ENCODE data around the gene TEX26. TPM values are rescaled to one million over a fixed set of nuclear protein-coding genes. Genes with fewer than 3 reads are reported as not detected.

TEX26 gene
- total and polyA plus RNA-seq, 2 of the 4 experiments (the other 2 are of a cell fraction), result not detected

DNA sequence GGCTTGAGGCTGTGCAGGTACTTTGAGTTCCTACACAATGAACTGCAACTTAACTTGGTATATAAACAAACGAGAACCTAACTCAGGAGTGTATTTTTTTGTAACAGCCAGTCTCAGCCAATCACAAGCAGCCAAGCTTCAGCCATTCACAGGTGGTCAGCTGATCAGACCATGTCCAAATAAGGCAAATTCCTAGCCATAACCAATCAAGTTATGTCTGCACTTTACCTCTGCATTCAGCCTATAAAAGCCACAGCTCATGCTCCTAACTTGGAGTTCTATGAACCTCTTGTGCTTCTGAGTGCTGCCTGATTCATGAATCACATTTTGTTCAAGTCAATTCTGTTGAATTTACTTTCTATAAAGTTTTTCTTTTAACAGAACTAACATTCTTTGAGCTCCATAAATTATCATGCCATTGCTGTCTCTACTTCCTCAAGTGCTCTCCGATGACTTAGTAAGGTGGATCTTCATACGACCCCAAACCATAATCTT is 43.2 kb upstream of the TEX26 start:
- intact Hi-C loops (cut with micrococcal nuclease), result loop anchor here (10.0 kb wide), 1 partner anchor 246 kb away; no protein-coding TSS in a partner anchor
- POLR2A ChIA-PET (ENCODE audit: unreplicated experiment), result no interaction called here
- Histone ChIP-seq H4K91ac (ENCODE audit: insufficient read depth, low read depth, low read length) (no peak overlapping the region), H3K4me3 (ENCODE audit: insufficient read depth, low read depth, low read length) (no peak overlapping the region), H3K9me1 (ENCODE audit: insufficient read depth, low read length) (no peaks in the 10 kb centered on the region), H3K56ac (ENCODE audit: extremely low read depth, insufficient read depth, low read length) (no peak overlapping the region), H4K5ac (ENCODE audit: low read depth, low read length) (no peak overlapping the region), H4K20me1 (ENCODE audit: insufficient read depth, low read length) (no peaks in the 10 kb centered on the region), H2AK9ac (replicated peaks; ENCODE audit: low read depth, low read length, poor library complexity) (no peak overlapping the region), H3K36me3 (ENCODE audit: control insufficient read depth, insufficient read depth, low read length) (no peaks in the 10 kb centered on the region), H4K8ac (ENCODE audit: low read depth in 2 of 2, low read length in 2 of 2) (no peak overlapping the region), H3K79me1 (ENCODE audit: low read depth in 1 of 2, low read length in 2 of 2) (no peaks in the 10 kb centered on the region), H3K27me3 (ENCODE audit: control insufficient read depth, insufficient read depth, low read length) (no peaks in the 10 kb centered on the region), H2BK15ac (ENCODE audit: low read depth, low read length) (no peak overlapping the region), H3K9ac (ENCODE audit: low read depth, low read length) (no peak overlapping the region), H3K18ac (ENCODE audit: low read depth, low read length) (no peak overlapping the region), H2AK5ac (ENCODE audit: low read depth, low read length) (0 out of 2 replicates have a peak overlapping the region, but pooled peaks have one; percentile 7), H2AFZ (replicated peaks; ENCODE audit: low read length, poor library complexity) (no peak overlapping the region), H3K4me1 (ENCODE audit: control insufficient read depth, insufficient read depth, low read length) (peaks cover 3% of the 10 kb centered on the region; the same call in 1 of the 2 replicates), H3K4me2 (ENCODE audit: low read depth, low read length) (no peak overlapping the region), H3K27ac (ENCODE audit: insufficient read depth, low read length) (no peak overlapping the region), H2BK120ac (ENCODE audit: low read depth, low read length) (no peak overlapping the region), H2BK20ac (ENCODE audit: low read depth, low read length) (no peak overlapping the region), H2BK5ac (ENCODE audit: low read depth, low read length, poor library complexity, severe bottlenecking) (no peak overlapping the region), H3K23ac (ENCODE audit: low read depth, low read length) (no peak overlapping the region), H3K14ac (replicated peaks; ENCODE audit: low read depth, low read length) (no peak overlapping the region), H3K9me3 (ENCODE audit: control insufficient read depth, insufficient read depth, low read length) (peaks cover 2% of the 10 kb centered on the region; the same call in 1 of the 2 replicates), H3K4ac (ENCODE audit: low read depth, low read length) (no peak overlapping the region)
- ATAC-seq (ENCODE audit: low read depth) (no peak), DNase-seq (no peak)
- WGBS, 2 experiments (ENCODE audit: extremely low coverage in 2 of 2, insufficient read length in 1 of 2), result no CpG with 5 or more reads among the region's 3 CpGs
- no TSS peak for BruUV-seq (replicated peaks)
- in situ Hi-C loops (cut with MboI; ENCODE audit: low sequenced_read_pairs), result no loop called here
- no peak for TF ChIP-seq RFX5 (IDR thresholded peaks at IDR 0.05; ENCODE audit: low read depth, low read length)
- TF ChIP-seq, protein P1, sequence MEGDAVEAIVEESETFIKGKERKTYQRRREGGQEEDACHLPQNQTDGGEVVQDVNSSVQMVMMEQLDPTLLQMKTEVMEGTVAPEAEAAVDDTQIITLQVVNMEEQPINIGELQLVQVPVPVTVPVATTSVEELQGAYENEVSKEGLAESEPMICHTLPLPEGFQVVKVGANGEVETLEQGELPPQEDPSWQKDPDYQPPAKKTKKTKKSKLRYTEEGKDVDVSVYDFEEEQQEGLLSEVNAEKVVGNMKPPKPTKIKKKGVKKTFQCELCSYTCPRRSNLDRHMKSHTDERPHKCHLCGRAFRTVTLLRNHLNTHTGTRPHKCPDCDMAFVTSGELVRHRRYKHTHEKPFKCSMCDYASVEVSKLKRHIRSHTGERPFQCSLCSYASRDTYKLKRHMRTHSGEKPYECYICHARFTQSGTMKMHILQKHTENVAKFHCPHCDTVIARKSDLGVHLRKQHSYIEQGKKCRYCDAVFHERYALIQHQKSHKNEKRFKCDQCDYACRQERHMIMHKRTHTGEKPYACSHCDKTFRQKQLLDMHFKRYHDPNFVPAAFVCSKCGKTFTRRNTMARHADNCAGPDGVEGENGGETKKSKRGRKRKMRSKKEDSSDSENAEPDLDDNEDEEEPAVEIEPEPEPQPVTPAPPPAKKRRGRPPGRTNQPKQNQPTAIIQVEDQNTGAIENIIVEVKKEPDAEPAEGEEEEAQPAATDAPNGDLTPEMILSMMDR (conservative IDR thresholded peaks at IDR 0.05; ENCODE audit: low read depth, low read length), result no peak
- no peak for TF ChIP-seq RCOR1 (IDR thresholded peaks at IDR 0.05; ENCODE audit: insufficient replicate concordance, low read length)
- no peak for TF ChIP-seq MAZ (IDR thresholded peaks at IDR 0.05; ENCODE audit: borderline replicate concordance, low read depth, low read length)
- no peak for TF ChIP-seq POLR2A (IDR thresholded peaks at IDR 0.05; ENCODE audit: low read depth, low read length)
- TF ChIP-seq RAD21 (IDR thresholded peaks at IDR 0.05; ENCODE audit: low read length), result no peak
- TF ChIP-seq FOS (IDR thresholded peaks at IDR 0.05; ENCODE audit: low read depth, low read length), result no peak
- TF ChIP-seq CHD1 (IDR thresholded peaks at IDR 0.05; ENCODE audit: low read depth, low read length), result no peak
- TF ChIP-seq MAFK (IDR thresholded peaks at IDR 0.05; ENCODE audit: low read depth, low read length), result no peak
- TF ChIP-seq, protein P2, sequence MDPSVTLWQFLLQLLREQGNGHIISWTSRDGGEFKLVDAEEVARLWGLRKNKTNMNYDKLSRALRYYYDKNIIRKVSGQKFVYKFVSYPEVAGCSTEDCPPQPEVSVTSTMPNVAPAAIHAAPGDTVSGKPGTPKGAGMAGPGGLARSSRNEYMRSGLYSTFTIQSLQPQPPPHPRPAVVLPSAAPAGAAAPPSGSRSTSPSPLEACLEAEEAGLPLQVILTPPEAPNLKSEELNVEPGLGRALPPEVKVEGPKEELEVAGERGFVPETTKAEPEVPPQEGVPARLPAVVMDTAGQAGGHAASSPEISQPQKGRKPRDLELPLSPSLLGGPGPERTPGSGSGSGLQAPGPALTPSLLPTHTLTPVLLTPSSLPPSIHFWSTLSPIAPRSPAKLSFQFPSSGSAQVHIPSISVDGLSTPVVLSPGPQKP (IDR thresholded peaks at IDR 0.05; ENCODE audit: borderline replicate concordance, low read depth, low read length), result no peak
- TF ChIP-seq NFE2L2 (IDR thresholded peaks at IDR 0.05; ENCODE audit: low read depth, low read length), result no peak
- TF ChIP-seq MXI1 (IDR thresholded peaks at IDR 0.05; ENCODE audit: borderline replicate concordance, low read depth, low read length), result no peak
- TF ChIP-seq BHLHE40 (IDR thresholded peaks at IDR 0.05; ENCODE audit: low read depth, low read length), result no peak
- TF ChIP-seq SMC3 (IDR thresholded peaks at IDR 0.05; ENCODE audit: low read depth, low read length), result no peak
- TF ChIP-seq CEBPB (IDR thresholded peaks at IDR 0.05; ENCODE audit: low read depth, low read length), result no peak
- TF ChIP-seq, protein P3, sequence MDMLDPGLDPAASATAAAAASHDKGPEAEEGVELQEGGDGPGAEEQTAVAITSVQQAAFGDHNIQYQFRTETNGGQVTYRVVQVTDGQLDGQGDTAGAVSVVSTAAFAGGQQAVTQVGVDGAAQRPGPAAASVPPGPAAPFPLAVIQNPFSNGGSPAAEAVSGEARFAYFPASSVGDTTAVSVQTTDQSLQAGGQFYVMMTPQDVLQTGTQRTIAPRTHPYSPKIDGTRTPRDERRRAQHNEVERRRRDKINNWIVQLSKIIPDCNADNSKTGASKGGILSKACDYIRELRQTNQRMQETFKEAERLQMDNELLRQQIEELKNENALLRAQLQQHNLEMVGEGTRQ (IDR thresholded peaks at IDR 0.05; ENCODE audit: low read depth, low read length), result no peak
- dilution Hi-C loops (cut with HindIII; ENCODE audit: low sequenced_read_pairs, unreplicated experiment), result no loop called here
- CTCF ChIA-PET, result no interaction called here

Data from IMR-90 (cell line).